ENCODE measurements around the gene UBL4B. TPM values are rescaled to one million over a fixed set of nuclear protein-coding genes. Genes with fewer than 3 reads are reported as not detected.

Gene UBL4B
- total and polyA plus RNA-seq, 12 donors = 0.13 to 0.24 (median 0.18) TPM; not detected in 9

- WGBS, 4 donors = 0 to 6% (median 6%) methylated on average over 10 to 31 of the region's 31 CpGs
- no peak overlapping the region for H3K4me3 ChIP-seq
- H3K27ac ChIP-seq = no peak overlapping the region
- intact Hi-C loops (cut with DNase I) = no loop called here
- H3K9me3 ChIP-seq (replicated peaks in 1 of 3) = no peaks in the 10 kb centered on the region
- no peak for TF ChIP-seq CTCF (IDR thresholded peaks at IDR 0.05)
- no peak for TF ChIP-seq POLR2A (IDR thresholded peaks at IDR 0.05)
- DNase-seq = no peak
- H3K27me3 ChIP-seq = peaks cover 10% of the 10 kb centered on the region
- no peaks in the 10 kb centered on the region for H3K4me1 ChIP-seq (replicated peaks in 1 of 2)
- H3K36me3 ChIP-seq (replicated peaks in 1 of 2) = no peaks in the 10 kb centered on the region
These were observed 17.9 kb downstream of the UBL4B start for GRCh38 chr1:110130113-110130591.

GRCh38 chr1:110130989-110131388 is 18.7 kb downstream of the UBL4B start:
- Histone ChIP-seq H3K36me3 (replicated peaks in 1 of 2) (no peaks in the 10 kb centered on the region), H3K27me3 (peaks cover 10% of the 10 kb centered on the region), H3K27ac (no peak overlapping the region), H3K4me3 (no peak overlapping the region), H3K9me3 (replicated peaks in 1 of 3) (no peaks in the 10 kb centered on the region), H3K4me1 (replicated peaks in 1 of 2) (no peaks in the 10 kb centered on the region)
- 71 to 79% (median 74%) methylated on average over 2 to 7 of the region's 7 CpGs for WGBS, 4 donors
- intact Hi-C loops (cut with DNase I) = no loop called here
- no peak for TF ChIP-seq CTCF (IDR thresholded peaks at IDR 0.05)
- DNase-seq = no peak

DNA sequence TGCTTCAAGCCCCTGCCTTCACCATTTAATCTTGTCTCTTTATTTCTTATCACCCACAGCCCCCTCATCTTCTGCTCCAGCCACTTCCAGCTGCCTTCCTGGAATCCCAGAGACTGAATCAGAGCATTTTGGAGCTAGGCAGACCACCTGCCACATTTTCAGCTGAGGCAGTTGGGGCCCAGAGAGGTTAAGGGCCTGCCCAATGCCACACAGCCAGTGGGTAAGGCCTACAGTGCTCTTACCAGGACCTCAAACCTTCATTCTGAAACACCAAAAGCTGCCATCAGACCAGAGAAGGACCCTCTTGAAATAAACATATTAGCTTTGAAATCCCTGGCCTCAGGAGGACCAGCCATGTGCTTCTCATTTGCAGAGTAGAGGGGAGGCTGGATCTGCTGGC is 20.4 kb downstream of the UBL4B start:
- Histone ChIP-seq H3K36me3 (replicated peaks in 1 of 2) (no peaks in the 10 kb centered on the region), H3K4me1 (replicated peaks in 1 of 2) (no peaks in the 10 kb centered on the region), H3K27ac (no peak overlapping the region), H3K9me3 (replicated peaks in 1 of 3) (no peaks in the 10 kb centered on the region), H3K4me3 (no peak overlapping the region), H3K27me3 (peaks cover 10% of the 10 kb centered on the region)
- no peak for TF ChIP-seq CTCF (IDR thresholded peaks at IDR 0.05)
- TF ChIP-seq POLR2A (IDR thresholded peaks at IDR 0.05) = no peak
- intact Hi-C loops (cut with DNase I) = no loop called here
- DNase-seq = no peak

GRCh38 chr1:110133436-110133835 is 21.2 kb downstream of the UBL4B start:
- Histone ChIP-seq H3K4me1 (replicated peaks in 1 of 2) (no peaks in the 10 kb centered on the region), H3K4me3 (no peak overlapping the region), H3K27ac (no peak overlapping the region), H3K9me3 (replicated peaks in 1 of 3) (no peaks in the 10 kb centered on the region), H3K36me3 (replicated peaks in 1 of 2) (no peaks in the 10 kb centered on the region), H3K27me3 (peaks cover 10% of the 10 kb centered on the region)
- 75 to 91% (median 82%) methylated on average over 1 to 4 of the region's 4 CpGs for WGBS, 4 donors
- no peak for TF ChIP-seq CTCF (IDR thresholded peaks at IDR 0.05)
- no peak for TF ChIP-seq POLR2A (IDR thresholded peaks at IDR 0.05)
- intact Hi-C loops (cut with DNase I) = no loop called here
- no peak for DNase-seq
